Measurements from ENCODE around the gene BIK.

BIK gene

GRCh38 chr22:43164636-43165035 is 54.1 kb downstream of the BIK start:
- no peak for DNase-seq

GRCh38 chr22:43166132-43166930 is 55.8 kb downstream of the BIK start:
- DNase-seq: no peak

GRCh38 chr22:43167001-43167589 is 56.5 kb downstream of the BIK start:
- DNase-seq: no peak

GRCh38 chr22:43168471-43169309 is 58.1 kb downstream of the BIK start:
- no peak for DNase-seq

GRCh38 chr22:43169310-43170130 is 59.0 kb downstream of the BIK start:
- DNase-seq: no peak

- DNase-seq: no peak
These were observed 59.6 kb downstream of the BIK start for GRCh38 chr22:43170131-43170480.

GRCh38 chr22:43171019-43171491 is 60.5 kb downstream of the BIK start:
- no peak for DNase-seq

GRCh38 chr22:43171607-43172006 is 61.1 kb downstream of the BIK start:
- no peak for DNase-seq

GRCh38 chr22:43172191-43172590 is 61.6 kb downstream of the BIK start:
- DNase-seq: no peak

GRCh38 chr22:43173566-43173965 is 63.0 kb downstream of the BIK start:
- DNase-seq: no peak

- DNase-seq: no peak
These were observed 63.6 kb downstream of the BIK start for GRCh38 chr22:43173976-43174720.

- no peak for DNase-seq
These were observed 64.5 kb downstream of the BIK start for GRCh38 chr22:43174941-43175531.

- no peak for DNase-seq
These were observed 65.5 kb downstream of the BIK start for GRCh38 chr22:43176090-43176489.

- DNase-seq: no peak
These were observed 66.9 kb downstream of the BIK start for GRCh38 chr22:43177479-43177878.
